Activated CD8-positive, alpha-beta memory T cell treated with anti-CD3 and anti-CD28 coated beads, Interleukin-2, amount 50 U/mL, for 1 hour (primary cell): ENCODE results near the gene FAM98C.
"Not testable (repeated sequence)": the region's sequence is repeated elsewhere in the genome, so short reads cannot be mapped to it uniquely, and the experiment has no call there.

Source experiments
- DNase-seq: peaks from one replicate; pipeline ENCODE4 v3.0.0-alpha.2; 2020; ENCODE audit errors: extremely low read depth

The FAM98C gene

DNA sequence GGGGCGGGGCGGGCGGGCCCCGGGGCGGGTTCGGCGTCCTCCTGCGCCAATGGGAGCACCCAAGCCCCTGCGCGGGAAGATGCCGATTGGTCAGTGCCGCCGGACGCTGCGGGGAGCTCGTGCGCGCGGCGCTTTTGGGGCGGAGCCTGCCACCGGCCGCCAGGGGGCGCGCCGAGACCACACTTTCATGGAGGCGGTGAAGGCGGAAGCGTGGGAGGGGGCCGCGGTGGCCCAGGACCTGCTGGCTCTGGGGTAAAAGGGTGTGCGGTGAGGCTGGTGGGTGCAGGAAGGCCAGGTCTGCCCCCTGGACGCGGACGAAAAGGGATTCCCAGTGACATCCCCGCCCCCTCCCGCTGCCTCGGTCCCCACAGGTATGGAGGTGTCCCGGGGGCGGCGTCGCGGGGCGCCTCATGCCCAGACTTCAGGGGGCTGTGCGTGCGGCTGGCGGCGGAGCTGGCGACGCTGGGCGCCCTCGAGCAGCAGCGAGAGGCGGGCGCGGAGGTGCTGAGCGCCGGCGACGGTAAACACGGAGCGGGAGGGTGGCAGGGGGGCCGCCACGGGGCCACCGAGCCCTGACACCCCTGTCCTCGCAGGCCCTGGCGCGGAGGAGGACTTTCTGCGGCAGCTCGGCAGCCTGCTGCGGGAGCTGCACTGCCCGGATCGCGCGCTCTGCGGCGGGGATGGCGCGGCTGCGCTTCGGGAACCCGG is at the start of gene FAM98C:
FAM98C (plus strand) TSS at position 127 of the 708 bp plus-strand sequence; CDS start at position 188, 61 bp downstream.
- peak; percentile 95 for DNase-seq

DNA sequence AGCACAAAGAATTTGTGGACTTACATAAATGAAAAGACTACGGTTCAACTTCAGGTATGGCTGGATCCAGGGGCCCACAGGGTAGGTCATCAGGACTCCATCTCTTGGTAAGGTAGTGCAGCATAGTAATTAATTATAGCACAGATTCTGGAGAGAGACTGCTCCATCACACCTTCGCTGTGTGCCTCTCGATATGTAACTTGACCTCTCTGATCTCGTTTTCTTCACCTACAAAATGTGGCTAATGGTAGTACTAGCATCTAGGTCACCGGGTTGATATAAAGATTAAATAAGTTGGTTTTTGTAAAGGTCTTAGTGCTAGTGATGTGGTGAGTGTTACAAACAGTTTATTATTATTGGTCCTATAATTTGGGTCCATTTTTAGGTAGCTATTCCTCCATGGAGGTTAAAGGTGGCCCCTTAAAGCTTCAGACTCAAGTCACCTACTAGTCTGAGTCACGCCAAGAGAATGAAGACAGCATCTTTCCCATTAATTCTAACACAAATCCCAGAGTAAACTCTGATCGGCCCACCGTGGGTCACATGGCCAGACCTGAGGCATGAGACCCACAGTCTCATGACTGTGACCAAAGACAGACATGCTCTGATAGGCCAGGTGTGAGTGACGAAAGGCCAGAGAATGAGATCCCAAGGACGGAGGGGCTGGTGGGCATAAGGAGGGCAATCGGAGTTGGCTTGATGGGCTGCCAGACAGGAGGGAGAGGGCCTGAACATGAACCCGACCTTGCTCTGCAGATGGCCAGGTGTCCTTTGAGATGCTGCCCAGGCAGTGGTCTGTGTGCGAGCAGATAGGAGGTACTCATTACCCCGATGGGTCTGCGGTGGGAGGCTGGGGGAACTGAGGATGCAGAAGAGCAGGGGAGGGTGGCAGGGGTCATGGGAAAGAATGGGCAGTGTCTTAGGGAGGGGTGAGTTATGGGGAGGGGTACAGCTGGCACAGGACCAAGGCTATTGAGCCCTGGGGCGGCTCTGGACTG is 46.9 kb upstream of the FAM98C start:
- DNase-seq, result no peak

DNA sequence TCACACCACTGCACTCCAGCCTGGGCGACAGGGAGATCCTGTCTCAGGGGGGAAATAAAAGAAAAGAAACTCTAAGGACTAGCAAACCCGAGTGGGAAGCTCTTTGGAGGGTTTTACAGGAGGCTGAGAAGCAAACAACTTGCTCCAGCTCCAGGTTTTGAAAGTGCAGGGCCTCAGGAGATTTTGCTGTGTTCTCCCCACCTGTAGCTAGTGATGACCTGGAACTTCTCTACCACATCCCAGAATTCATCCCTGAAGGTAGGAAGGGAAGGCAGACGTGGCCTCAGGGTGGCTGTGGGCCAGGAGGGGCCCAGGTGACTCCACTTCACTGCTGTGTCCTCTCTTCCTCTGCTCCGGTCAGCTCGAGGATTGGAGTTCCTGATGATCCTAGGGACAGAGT is 44.8 kb upstream of the FAM98C start:
- DNase-seq, result no peak

DNA sequence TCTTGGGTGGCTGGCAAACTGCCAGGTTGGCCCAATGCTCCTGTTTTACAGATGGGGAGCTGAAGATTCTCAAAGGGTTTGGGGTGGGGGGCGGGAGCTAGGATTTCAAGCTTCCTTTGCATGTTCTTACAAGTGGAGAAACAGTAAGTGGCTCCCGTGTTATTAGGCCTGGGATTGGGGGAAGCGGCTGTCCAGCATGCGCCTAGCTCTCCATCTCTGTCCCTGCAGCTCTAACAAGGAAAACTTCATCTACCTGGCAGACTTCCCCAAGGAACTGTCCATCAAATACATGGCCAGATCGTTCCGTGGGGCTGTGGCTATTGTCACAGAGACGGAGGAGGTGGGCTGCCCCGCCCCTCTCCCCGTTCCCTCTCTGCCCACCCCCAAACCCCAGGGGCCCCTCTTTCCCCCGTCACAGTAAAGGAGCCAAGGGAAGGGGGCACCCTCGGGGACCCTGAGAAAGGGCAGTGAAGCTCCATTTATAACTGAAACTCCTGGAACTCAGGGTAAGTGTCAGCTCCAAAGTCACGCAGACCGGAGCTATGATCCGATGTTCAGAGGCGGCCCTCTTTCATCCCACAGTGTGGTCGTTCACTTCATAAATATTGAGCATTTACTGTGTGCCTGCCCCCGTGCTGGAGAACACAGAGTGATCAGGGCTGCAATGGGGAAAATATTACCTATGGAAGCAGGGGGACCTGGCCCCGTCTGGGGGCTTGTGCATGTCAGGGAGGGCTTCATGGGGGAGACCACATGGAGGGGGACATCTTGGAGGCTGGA is 43.5 kb upstream of the FAM98C start:
- DNase-seq, result no peak

GRCh38 chr19:38360351-38360750 is 42.5 kb upstream of the FAM98C start:
- DNase-seq, result no peak

- no peak for DNase-seq
These were observed 41.9 kb upstream of the FAM98C start for GRCh38 chr19:38360839-38361631.

- DNase-seq, result no peak
These were observed 41.2 kb upstream of the FAM98C start for GRCh38 chr19:38361633-38362075.

DNA sequence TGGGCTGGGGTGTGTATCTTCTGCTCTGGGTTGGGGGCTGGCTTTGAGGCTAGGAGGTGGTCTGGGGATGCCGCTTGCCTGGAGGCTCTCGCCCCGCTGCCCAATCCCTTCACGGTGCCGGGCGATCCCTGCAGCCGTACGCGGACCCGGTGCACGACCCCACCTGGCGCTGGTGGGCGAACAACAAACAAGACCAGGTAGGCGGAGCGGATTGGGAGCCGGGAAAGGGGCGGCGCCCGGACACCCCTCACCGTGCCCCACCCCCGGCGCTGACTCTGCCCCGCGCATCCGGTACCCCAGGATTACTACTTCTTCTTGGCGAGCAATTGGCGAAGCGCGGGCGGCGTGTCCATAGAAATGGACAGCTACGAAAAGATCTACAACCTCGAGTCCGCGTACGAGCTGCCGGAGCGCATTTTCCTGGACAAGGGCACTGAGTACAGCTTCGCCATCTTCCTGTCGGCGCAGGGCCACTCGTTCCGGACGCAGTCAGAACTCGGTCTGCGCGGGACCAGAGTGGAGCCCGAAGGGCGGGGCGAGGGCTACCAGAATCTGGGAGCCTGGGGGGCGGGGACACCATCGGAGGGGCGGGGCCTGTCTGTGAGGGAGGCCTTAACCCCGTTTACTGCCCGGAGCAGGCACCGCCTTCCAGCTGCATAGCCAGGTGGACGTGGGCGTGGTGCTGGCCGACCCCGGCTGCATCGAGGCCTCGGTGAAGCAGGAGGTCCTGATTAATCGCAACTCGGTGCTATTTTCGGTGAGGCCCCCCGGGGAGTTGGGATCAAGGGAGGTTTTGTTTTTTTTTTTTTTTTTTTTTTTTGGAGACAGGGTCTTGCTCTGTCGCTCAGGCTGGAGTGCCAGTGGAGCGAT is 40.6 kb upstream of the FAM98C start:
- DNase-seq, result no peak

- DNase-seq, result not testable (repeated sequence)
These were observed 39.8 kb upstream of the FAM98C start for GRCh38 chr19:38362946-38363688.

DNA sequence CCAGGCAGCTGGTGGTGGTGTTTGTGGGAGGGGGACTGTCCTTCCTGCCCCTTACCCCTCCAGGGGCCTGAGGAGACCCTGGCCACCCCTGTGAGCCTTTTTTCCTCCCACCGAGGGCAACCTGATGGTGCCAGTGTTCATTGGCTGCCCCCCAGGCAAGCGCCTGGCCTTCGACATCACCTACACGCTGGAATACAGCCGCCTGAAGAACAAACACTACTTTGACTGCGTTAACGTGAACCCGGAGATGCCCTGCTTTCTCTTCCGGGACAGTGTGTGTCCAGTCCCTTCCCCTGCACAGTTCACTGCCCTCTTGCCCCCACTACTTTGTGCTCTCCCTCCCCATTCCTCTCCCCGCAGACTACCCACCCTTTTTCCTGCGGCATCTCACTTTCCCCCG is 35.9 kb upstream of the FAM98C start:
- DNase-seq, result no peak

GRCh38 chr19:38369584-38369983 is 33.3 kb upstream of the FAM98C start:
- no peak for DNase-seq

DNA sequence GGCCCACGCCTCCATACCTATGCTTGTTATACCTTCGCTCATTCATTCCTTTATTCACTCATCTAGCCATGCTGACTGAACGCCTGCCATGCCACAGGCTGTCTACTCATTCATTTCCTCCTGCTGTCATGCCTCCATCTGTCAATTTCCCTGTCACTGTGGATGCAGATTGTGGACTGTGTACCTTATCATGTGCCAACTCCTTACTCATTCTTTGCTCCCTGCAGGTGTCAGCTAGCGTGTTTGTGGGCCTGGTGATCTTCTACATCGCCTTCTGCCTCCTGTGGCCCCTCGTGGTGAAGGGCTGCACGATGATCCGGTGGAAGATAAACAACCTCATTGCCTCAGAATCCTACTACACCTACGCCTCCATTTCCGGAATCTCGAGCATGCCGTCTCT is 32.6 kb upstream of the FAM98C start:
- DNase-seq, result no peak

GRCh38 chr19:38371081-38371480 is 31.8 kb upstream of the FAM98C start:
- no peak for DNase-seq

GRCh38 chr19:38373907-38374331 is 29.0 kb upstream of the FAM98C start:
- no peak for DNase-seq

DNA sequence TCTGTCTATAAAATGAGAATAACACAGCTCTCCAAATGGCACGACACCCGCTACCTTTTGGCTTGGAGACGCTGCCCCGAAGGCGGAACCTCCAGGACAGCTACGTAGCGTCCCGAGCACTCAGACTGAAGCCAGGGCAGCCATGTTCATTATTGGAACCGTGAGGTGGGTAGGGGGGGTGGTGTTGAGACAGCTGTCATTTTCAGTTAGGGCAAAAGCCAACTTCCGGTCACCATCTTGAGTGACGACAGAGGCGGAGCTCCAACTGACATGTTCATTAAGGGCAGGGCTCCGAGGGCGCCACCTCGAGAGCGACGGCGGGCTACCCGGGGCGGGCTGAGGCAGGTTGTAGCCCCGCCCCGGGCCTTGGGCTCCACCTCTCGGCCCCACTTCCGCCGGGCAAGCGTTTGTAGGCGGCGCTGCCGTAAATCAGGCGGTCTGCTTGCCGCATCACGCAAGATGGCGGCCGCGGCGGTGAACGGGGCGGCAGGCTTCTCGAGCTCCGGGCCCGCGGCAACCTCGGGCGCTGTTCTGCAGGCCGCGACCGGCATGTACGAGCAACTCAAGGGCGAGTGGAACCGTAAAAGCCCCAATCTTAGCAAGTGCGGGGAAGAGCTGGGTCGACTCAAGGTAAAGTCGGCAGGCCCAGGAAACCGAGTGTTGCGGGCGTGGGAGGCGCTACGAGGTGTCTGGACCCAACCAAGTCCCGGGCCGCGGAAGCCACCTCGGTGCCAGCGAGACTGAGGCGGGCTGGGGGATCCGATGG is 28.4 kb upstream of the FAM98C start, which contains the start of gene PSMD8:
PSMD8 (plus strand) TSS at position 240 of the 766 bp plus-strand sequence; CDS start at position 271, 31 bp downstream.
- DNase-seq, result peak; percentile 97

DNA sequence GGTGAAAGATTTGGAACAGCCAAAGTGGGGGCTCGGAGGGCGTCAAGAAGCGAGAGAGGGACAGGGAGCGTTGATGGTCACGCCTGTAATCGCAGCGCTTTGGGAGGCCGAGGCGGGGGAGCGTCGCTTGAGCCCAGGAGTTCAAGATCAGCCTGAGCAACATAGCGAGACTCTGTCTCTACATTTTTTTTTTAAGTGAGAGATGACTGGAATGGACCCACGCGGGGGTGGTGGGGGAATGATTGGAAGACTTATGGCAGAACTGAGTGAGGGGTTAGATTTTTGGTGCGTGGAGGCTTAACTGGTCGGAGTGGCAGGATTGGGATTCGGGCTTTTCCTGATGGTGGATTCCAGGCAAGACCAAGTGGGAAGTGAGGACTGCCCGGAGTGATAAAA is 27.8 kb upstream of the FAM98C start:
- no peak for DNase-seq

DNA sequence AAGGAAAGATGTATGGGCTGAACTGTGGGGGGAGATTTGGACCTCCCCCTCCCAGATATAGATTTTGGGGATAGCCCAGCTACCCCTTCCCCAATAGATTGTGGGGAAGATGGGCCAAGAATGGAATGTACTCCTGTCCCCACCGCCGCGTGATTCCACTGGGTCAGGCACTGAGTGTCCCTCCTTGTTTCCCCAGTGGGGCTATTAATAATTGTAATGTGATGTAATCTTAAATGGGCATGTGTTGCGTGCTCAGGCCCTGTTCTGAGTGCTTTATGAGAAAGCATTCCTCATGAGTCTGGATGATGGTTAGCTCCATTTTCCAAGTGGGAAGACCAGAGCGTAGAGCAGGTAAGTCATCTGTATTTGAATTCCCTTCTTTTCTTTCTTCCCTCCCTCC is 27.1 kb upstream of the FAM98C start:
- no peak for DNase-seq

DNA sequence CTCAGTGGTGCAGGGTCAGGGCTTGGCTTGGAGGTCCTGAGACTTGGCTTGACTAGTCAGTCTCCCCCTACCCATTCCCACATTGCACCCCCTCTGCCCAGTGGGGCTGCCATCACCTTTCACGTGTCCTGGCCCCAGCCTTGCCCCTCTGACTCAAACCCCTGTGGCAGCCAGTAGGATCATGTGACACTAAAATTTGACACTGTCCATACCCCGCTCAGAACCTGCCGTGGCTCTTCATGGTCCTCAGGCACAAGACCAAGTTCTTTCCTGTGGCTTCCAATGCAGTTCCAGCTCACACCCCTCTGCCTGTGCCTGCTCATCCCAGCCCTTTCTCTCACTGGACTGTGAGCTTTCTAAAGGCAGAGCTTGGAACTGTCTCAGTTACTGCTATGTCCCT is 26.3 kb upstream of the FAM98C start:
- no peak for DNase-seq
